Measurements from ENCODE around the gene CASQ2.

DNA sequence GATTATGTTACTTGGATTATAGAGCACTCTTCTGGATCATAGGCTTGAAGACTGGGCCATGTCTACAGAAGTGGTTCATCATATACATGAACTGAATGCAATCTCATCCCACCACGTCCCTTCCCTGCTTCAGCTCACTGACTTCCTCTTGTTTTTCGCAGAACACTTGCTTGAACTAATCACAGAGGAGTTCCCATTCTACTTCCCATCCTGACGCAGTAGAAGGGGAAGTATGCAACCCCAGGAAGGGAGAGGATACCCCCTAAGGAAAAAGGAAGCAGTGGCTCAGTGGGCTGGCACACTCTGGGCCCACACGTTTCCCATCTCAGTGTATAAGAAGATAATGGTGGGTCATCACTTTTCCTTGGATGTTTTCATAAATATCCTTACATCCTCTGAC, 36.2 kb downstream of the CASQ2 start:
- TF ChIP-seq E2F1 (CRISPR knock-in tag; IDR thresholded peaks at IDR 0.05) (no peak), EGR1 (conservative IDR thresholded peaks at IDR 0.05) (no peak), BCOR (IDR thresholded peaks at IDR 0.05) (no peak), ZFP30 (CRISPR knock-in tag; IDR thresholded peaks at IDR 0.05; ENCODE audit: borderline replicate concordance) (no peak), NFE2 (IDR thresholded peaks at IDR 0.05; ENCODE audit: low read depth) (no peak), SOX6 (IDR thresholded peaks at IDR 0.05) (no peak)
- TF ChIP-seq, protein P1, sequence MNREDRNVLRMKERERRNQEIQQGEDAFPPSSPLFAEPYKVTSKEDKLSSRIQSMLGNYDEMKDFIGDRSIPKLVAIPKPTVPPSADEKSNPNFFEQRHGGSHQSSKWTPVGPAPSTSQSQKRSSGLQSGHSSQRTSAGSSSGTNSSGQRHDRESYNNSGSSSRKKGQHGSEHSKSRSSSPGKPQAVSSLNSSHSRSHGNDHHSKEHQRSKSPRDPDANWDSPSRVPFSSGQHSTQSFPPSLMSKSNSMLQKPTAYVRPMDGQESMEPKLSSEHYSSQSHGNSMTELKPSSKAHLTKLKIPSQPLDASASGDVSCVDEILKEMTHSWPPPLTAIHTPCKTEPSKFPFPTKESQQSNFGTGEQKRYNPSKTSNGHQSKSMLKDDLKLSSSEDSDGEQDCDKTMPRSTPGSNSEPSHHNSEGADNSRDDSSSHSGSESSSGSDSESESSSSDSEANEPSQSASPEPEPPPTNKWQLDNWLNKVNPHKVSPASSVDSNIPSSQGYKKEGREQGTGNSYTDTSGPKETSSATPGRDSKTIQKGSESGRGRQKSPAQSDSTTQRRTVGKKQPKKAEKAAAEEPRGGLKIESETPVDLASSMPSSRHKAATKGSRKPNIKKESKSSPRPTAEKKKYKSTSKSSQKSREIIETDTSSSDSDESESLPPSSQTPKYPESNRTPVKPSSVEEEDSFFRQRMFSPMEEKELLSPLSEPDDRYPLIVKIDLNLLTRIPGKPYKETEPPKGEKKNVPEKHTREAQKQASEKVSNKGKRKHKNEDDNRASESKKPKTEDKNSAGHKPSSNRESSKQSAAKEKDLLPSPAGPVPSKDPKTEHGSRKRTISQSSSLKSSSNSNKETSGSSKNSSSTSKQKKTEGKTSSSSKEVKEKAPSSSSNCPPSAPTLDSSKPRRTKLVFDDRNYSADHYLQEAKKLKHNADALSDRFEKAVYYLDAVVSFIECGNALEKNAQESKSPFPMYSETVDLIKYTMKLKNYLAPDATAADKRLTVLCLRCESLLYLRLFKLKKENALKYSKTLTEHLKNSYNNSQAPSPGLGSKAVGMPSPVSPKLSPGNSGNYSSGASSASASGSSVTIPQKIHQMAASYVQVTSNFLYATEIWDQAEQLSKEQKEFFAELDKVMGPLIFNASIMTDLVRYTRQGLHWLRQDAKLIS (CRISPR knock-in tag; IDR thresholded peaks at IDR 0.05) = no peak
- TF ChIP-seq, protein P2, sequence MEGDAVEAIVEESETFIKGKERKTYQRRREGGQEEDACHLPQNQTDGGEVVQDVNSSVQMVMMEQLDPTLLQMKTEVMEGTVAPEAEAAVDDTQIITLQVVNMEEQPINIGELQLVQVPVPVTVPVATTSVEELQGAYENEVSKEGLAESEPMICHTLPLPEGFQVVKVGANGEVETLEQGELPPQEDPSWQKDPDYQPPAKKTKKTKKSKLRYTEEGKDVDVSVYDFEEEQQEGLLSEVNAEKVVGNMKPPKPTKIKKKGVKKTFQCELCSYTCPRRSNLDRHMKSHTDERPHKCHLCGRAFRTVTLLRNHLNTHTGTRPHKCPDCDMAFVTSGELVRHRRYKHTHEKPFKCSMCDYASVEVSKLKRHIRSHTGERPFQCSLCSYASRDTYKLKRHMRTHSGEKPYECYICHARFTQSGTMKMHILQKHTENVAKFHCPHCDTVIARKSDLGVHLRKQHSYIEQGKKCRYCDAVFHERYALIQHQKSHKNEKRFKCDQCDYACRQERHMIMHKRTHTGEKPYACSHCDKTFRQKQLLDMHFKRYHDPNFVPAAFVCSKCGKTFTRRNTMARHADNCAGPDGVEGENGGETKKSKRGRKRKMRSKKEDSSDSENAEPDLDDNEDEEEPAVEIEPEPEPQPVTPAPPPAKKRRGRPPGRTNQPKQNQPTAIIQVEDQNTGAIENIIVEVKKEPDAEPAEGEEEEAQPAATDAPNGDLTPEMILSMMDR (IDR thresholded peaks at IDR 0.05 in 2 of 3, conservative IDR thresholded peaks at IDR 0.05 in 1 of 3; ENCODE audit: insufficient read depth in 2 of 3, low read depth in 1 of 3, low read length in 3 of 3) = no peak

Data from K562 (cell line).